Hepatocyte (in vitro differentiated cells): ENCODE measurements around the gene SNX25. TPM values are rescaled to one million over a fixed set of nuclear protein-coding genes. Genes with fewer than 3 reads are reported as not detected.
"Not testable (repeated sequence)": the region's sequence is repeated elsewhere in the genome, so short reads cannot be mapped to it uniquely, and the experiment has no call there.

Source experiments
- DNase-seq: peaks from one replicate; pipeline ENCODE4 v3.0.0-alpha.2; 2016; ENCODE audit warnings: low spot score
- H2AFZ ChIP-seq: fragments of 200-600 bp; sonication (generic); 2 replicates; pipeline ENCODE4 v1.6.0; 2016; ENCODE audit warnings: antibody characterized with exemption, mild to moderate bottlenecking
- H3K27ac ChIP-seq: fragments of 200-600 bp; sonication (generic); 2 replicates; pipeline ENCODE4 v1.5.1; 2016; ENCODE audit warnings: mild to moderate bottlenecking
- H3K27me3 ChIP-seq: fragments of 200-600 bp; sonication (generic); 2 replicates; pipeline ENCODE4 v1.6.1; 2016
- H3K36me3 ChIP-seq: fragments of 200-600 bp; sonication (generic); replicated peaks from 2 replicates; pipeline ENCODE4 v1.5.1; 2016; ENCODE audit warnings: low read depth; ENCODE audit not compliant: insufficient read depth
- H3K4me1 ChIP-seq: fragments of 200-600 bp; sonication (generic); 2 replicates; pipeline ENCODE4 v1.5.1; 2016; ENCODE audit warnings: mild to moderate bottlenecking, moderate library complexity; ENCODE audit not compliant: insufficient read depth
- H3K4me2 ChIP-seq: fragments of 200-600 bp; sonication (generic); 2 replicates; pipeline ENCODE4 v1.6.0; 2016
- H3K4me3 ChIP-seq: fragments of 200-600 bp; sonication (generic); 2 replicates; pipeline ENCODE4 v1.5.1; 2016; ENCODE audit warnings: mild to moderate bottlenecking
- H3K79me2 ChIP-seq: fragments of 200-600 bp; sonication (generic); 2 replicates; pipeline ENCODE4 v1.6.0; 2017; ENCODE audit warnings: mild to moderate bottlenecking
- H3K9me2 ChIP-seq: fragments of 200-600 bp; sonication (generic); replicated peaks from 2 replicates; pipeline ENCODE4 v1.6.0; 2017; ENCODE audit warnings: mild to moderate bottlenecking; ENCODE audit not compliant: insufficient read depth
- H3K9me3 ChIP-seq: fragments of 200-600 bp; sonication (generic); 2 replicates; pipeline ENCODE4 v1.5.1; 2016; ENCODE audit warnings: low read depth, mild to moderate bottlenecking
- H4K20me1 ChIP-seq: fragments of 200-600 bp; sonication (generic); 2 replicates; pipeline ENCODE4 v1.6.0; 2016; ENCODE audit warnings: mild to moderate bottlenecking; ENCODE audit not compliant: insufficient read depth, poor library complexity, severe bottlenecking
- CTCF ChIP-seq: fragments of 200-600 bp; sonication (generic); IDR thresholded peaks from 2 replicates; pipeline ENCODE4 v1.5.1; 2016; ENCODE audit warnings: antibody characterized with exemption, mild to moderate bottlenecking; ENCODE audit not compliant: poor library complexity
- EZH2 ChIP-seq: fragments of 200-600 bp; sonication (generic); IDR thresholded peaks from 2 replicates; pipeline ENCODE4 v1.6.1; 2016; ENCODE audit warnings: antibody characterized with exemption, mild to moderate bottlenecking, borderline replicate concordance
- EZH2phosphoT487 ChIP-seq: fragments of 200-600 bp; sonication (generic); IDR thresholded peaks from one replicate; pipeline ENCODE4 v1.6.1; 2018; ENCODE audit warnings: antibody characterized with exemption, mild to moderate bottlenecking, low read depth, moderate library complexity; ENCODE audit not compliant: unreplicated experiment, severe bottlenecking
- WGBS: methylation state at CpG from one replicate; pipeline ENCODE4 v1.1.6; 2016; ENCODE audit warnings: low lambda C conversion rate; ENCODE audit errors: missing lambda C conversion rate; 5-methylcytosine and 5-hydroxymethylcytosine counted together
- polyA plus RNA-seq: library from polyadenylated mRNA; unstranded; fragments of >200 nt; fragmentation: Nextera tagmentation; extraction: Ambion mirVana; gene quantifications from 2 replicates; pipeline ENCODE4 v1.2.1, GENCODE V29; 2016
- total RNA-seq: library from RNA; depleted of rRNA; stranded (reverse); fragments of >200 nt; gene quantifications from 2 replicates; pipeline ENCODE4 v1.2.3, GENCODE V29; 2014

Gene SNX25
- total and polyA plus RNA-seq, 2 experiments from 2014 or later: 16.5 to 20.3 TPM

GRCh38 chr4:185192059-185192458, 17.3 kb upstream of the SNX25 start:
- WGBS: 87% methylated on average over 1 of the region's 1 CpG
- H3K4me1 ChIP-seq: no peaks in the 10 kb centered on the region
- no peaks in the 10 kb centered on the region for H4K20me1 ChIP-seq
- no peak for DNase-seq
- H2AFZ ChIP-seq: no peak overlapping the region
- H3K27me3 ChIP-seq: no peaks in the 10 kb centered on the region
- no peaks in the 10 kb centered on the region for H3K9me2 ChIP-seq
- H3K9me3 ChIP-seq: no peaks in the 10 kb centered on the region
- H3K4me3 ChIP-seq: no peak overlapping the region
- peaks cover 40% of the 10 kb centered on the region for H3K79me2 ChIP-seq
- no peak for TF ChIP-seq EZH2phosphoT487
- no peak for TF ChIP-seq CTCF
- no peak for TF ChIP-seq EZH2
- no peaks in the 10 kb centered on the region for H3K36me3 ChIP-seq
- H3K27ac ChIP-seq: no peak overlapping the region
- no peak overlapping the region for H3K4me2 ChIP-seq

GRCh38 chr4:185194924-185195888, 14.2 kb upstream of the SNX25 start:
- no peak overlapping the region for H2AFZ ChIP-seq
- H3K27ac ChIP-seq: no peak overlapping the region
- peaks cover 63% of the 10 kb centered on the region for H3K79me2 ChIP-seq
- DNase-seq: no peak
- no peaks in the 10 kb centered on the region for H3K9me3 ChIP-seq
- H3K4me2 ChIP-seq: no peak overlapping the region
- H3K4me1 ChIP-seq: no peaks in the 10 kb centered on the region
- no peaks in the 10 kb centered on the region for H3K27me3 ChIP-seq
- no peak overlapping the region for H3K4me3 ChIP-seq
- WGBS: 94% methylated on average over 9 of the region's 9 CpGs
- H3K9me2 ChIP-seq: no peaks in the 10 kb centered on the region
- TF ChIP-seq EZH2 (no peak), CTCF (no peak), EZH2phosphoT487 (no peak)
- no peaks in the 10 kb centered on the region for H4K20me1 ChIP-seq
- H3K36me3 ChIP-seq: no peaks in the 10 kb centered on the region

GRCh38 chr4:185196437-185196836, 13.0 kb upstream of the SNX25 start:
- TF ChIP-seq EZH2phosphoT487 (no peak), CTCF (no peak), EZH2 (no peak)
- no peak overlapping the region for H3K4me2 ChIP-seq
- peaks cover 76% of the 10 kb centered on the region for H3K79me2 ChIP-seq
- DNase-seq: no peak
- no peaks in the 10 kb centered on the region for H3K9me2 ChIP-seq
- no peaks in the 10 kb centered on the region for H3K9me3 ChIP-seq
- no peaks in the 10 kb centered on the region for H3K36me3 ChIP-seq
- no peak overlapping the region for H3K27ac ChIP-seq
- no peaks in the 10 kb centered on the region for H3K4me1 ChIP-seq
- no peaks in the 10 kb centered on the region for H4K20me1 ChIP-seq
- H3K27me3 ChIP-seq: no peaks in the 10 kb centered on the region
- H3K4me3 ChIP-seq: no peak overlapping the region
- 83% methylated on average over 2 of the region's 2 CpGs for WGBS
- H2AFZ ChIP-seq: no peak overlapping the region

- not testable (repeated sequence) for H3K9me2 ChIP-seq, H3K27me3 ChIP-seq, H3K9me3 ChIP-seq, H3K4me3 ChIP-seq, H2AFZ ChIP-seq, H3K4me2 ChIP-seq, H4K20me1 ChIP-seq, H3K27ac ChIP-seq, H3K36me3 ChIP-seq, DNase-seq
- H3K79me2 ChIP-seq: peaks cover 69% of the 10 kb centered on the region
- 94% methylated on average over 4 of the region's 4 CpGs for WGBS
- peaks cover 12% of the 10 kb centered on the region for H3K4me1 ChIP-seq
These were observed 11.2 kb upstream of the SNX25 start for GRCh38 chr4:185198189-185198588.
